Mesenchymal stem cell (in vitro differentiated cells and primary cell): Measurements from ENCODE around the gene NPHS1.

ENCODE experiments used
- DNase-seq: peaks from one replicate; pipeline ENCODE4 v3.0.0-alpha.2; 2013
- H2AFZ ChIP-seq: one replicate; pipeline ENCODE4 v1.6.1; 2013; ENCODE audit warnings: low read depth, mild to moderate bottlenecking, control low read depth, inconsistent platforms, low read length, moderate library complexity
- H2AK5ac ChIP-seq: 2 replicates; pipeline ENCODE4 v1.6.1; 2013; ENCODE audit warnings: low read length, moderate library complexity, mild to moderate bottlenecking, inconsistent platforms; ENCODE audit not compliant: severe bottlenecking
- H2BK120ac ChIP-seq: one replicate; pipeline ENCODE4 v1.6.1; 2013; ENCODE audit warnings: low read depth, mild to moderate bottlenecking, inconsistent platforms, low read length, moderate library complexity
- H2BK12ac ChIP-seq, 2 experiments: one replicate each; pipeline ENCODE4 v1.6.1; 2013; ENCODE audit warnings: inconsistent platforms in 2 of 2, low read length in 2 of 2, mild to moderate bottlenecking in 2 of 2, moderate library complexity in 2 of 2, control low read depth in 1 of 2
- H2BK15ac ChIP-seq: one replicate; pipeline ENCODE4 v1.6.1; 2013; ENCODE audit warnings: mild to moderate bottlenecking, low read depth, inconsistent platforms; ENCODE audit not compliant: poor library complexity, severe bottlenecking
- H2BK5ac ChIP-seq: 2 replicates; pipeline ENCODE4 v1.6.1; 2013; ENCODE audit warnings: low read depth, mild to moderate bottlenecking, low read length, control low read depth, inconsistent platforms; ENCODE audit not compliant: poor library complexity, severe bottlenecking
- H3K14ac ChIP-seq, 2 experiments: one replicate each; pipeline ENCODE4 v1.6.1; 2013; ENCODE audit warnings: inconsistent platforms in 2 of 2, low read length in 2 of 2, control low read depth in 1 of 2, mild to moderate bottlenecking in 1 of 2, moderate library complexity in 1 of 2
- H3K18ac ChIP-seq, 2 experiments: one replicate each; pipeline ENCODE4 v1.6.1; 2013; ENCODE audit warnings: inconsistent platforms in 2 of 2, low read length in 2 of 2, control low read depth in 1 of 2, low read depth in 1 of 2, mild to moderate bottlenecking in 1 of 2
- H3K23ac ChIP-seq, 2 experiments: one replicate each; pipeline ENCODE4 v1.6.1; 2013; ENCODE audit warnings: inconsistent platforms in 2 of 2, low read length in 2 of 2, mild to moderate bottlenecking in 2 of 2, moderate library complexity in 2 of 2, control low read depth in 1 of 2
- H3K27ac ChIP-seq: 2 replicates; pipeline ENCODE4 v1.5.1; 2013; ENCODE audit warnings: mild to moderate bottlenecking, moderate library complexity, low read length, control low read depth, inconsistent platforms; ENCODE audit not compliant: poor library complexity, severe bottlenecking
- H3K27me3 ChIP-seq, 2 experiments: 2 replicates each; pipeline versions ENCODE4 v1.6.1 to v1.7.0; 2013; ENCODE audit warnings: low read length in 2 of 2, mild to moderate bottlenecking in 2 of 2, moderate library complexity in 2 of 2, control low read depth in 1 of 2, inconsistent platforms in 1 of 2; ENCODE audit not compliant: control insufficient read depth in 1 of 2, insufficient read depth in 1 of 2
- H3K36me3 ChIP-seq, 2 experiments: 2 replicates each; pipeline versions ENCODE4 v1.6.1 to v1.7.0; 2013; ENCODE audit warnings: low read length in 2 of 2, control low read depth in 1 of 2, inconsistent platforms in 1 of 2, low read depth in 1 of 2, mild to moderate bottlenecking in 1 of 2; ENCODE audit not compliant: insufficient read depth in 2 of 2, control insufficient read depth in 1 of 2
- H3K4ac ChIP-seq, 2 experiments: one replicate each; pipeline ENCODE4 v1.6.1; 2013; ENCODE audit warnings: inconsistent platforms in 2 of 2, low read length in 2 of 2, mild to moderate bottlenecking in 2 of 2, moderate library complexity in 2 of 2, control low read depth in 1 of 2, low read depth in 1 of 2
- H3K4me1 ChIP-seq: 2 replicates; pipeline ENCODE4 v1.6.1; 2013; ENCODE audit warnings: low read depth, low read length, control low read depth; ENCODE audit not compliant: control insufficient read depth, insufficient read depth
- H3K4me2 ChIP-seq: 2 replicates; pipeline ENCODE4 v1.6.1; 2013; ENCODE audit warnings: low read length, mild to moderate bottlenecking, inconsistent platforms; ENCODE audit not compliant: poor library complexity, severe bottlenecking
- H3K4me3 ChIP-seq, 2 experiments: 2 replicates each; pipeline versions ENCODE4 v1.5.1 to v1.7.0; 2013; ENCODE audit warnings: low read length in 2 of 2, mild to moderate bottlenecking in 2 of 2, control low read depth in 1 of 2, low read depth in 1 of 2; ENCODE audit not compliant: insufficient read depth in 1 of 2
- H3K79me1 ChIP-seq: replicated peaks from 2 replicates; pipeline ENCODE4 v1.6.1; 2013; ENCODE audit warnings: mild to moderate bottlenecking, control low read depth, low read length, inconsistent platforms; ENCODE audit not compliant: poor library complexity, severe bottlenecking
- H3K9ac ChIP-seq: 2 replicates; pipeline ENCODE4 v1.7.0; 2013; ENCODE audit warnings: mild to moderate bottlenecking, low read length, moderate library complexity
- H3K9me3 ChIP-seq: 2 replicates; pipeline ENCODE4 v1.7.0; 2013; ENCODE audit warnings: mild to moderate bottlenecking, low read length; ENCODE audit not compliant: control insufficient read depth
- H4K8ac ChIP-seq: one replicate; pipeline ENCODE4 v1.6.1; 2013; ENCODE audit warnings: inconsistent platforms, mild to moderate bottlenecking, low read length, moderate library complexity
- H4K91ac ChIP-seq: one replicate; pipeline ENCODE4 v1.6.1; 2013; ENCODE audit warnings: mild to moderate bottlenecking, low read length, inconsistent platforms
- WGBS: methylation state at CpG from one replicate; pipeline ENCODE4 v1.1.7; 2013; ENCODE audit warnings: mixed read lengths; 5-methylcytosine and 5-hydroxymethylcytosine counted together

Gene NPHS1

DNA sequence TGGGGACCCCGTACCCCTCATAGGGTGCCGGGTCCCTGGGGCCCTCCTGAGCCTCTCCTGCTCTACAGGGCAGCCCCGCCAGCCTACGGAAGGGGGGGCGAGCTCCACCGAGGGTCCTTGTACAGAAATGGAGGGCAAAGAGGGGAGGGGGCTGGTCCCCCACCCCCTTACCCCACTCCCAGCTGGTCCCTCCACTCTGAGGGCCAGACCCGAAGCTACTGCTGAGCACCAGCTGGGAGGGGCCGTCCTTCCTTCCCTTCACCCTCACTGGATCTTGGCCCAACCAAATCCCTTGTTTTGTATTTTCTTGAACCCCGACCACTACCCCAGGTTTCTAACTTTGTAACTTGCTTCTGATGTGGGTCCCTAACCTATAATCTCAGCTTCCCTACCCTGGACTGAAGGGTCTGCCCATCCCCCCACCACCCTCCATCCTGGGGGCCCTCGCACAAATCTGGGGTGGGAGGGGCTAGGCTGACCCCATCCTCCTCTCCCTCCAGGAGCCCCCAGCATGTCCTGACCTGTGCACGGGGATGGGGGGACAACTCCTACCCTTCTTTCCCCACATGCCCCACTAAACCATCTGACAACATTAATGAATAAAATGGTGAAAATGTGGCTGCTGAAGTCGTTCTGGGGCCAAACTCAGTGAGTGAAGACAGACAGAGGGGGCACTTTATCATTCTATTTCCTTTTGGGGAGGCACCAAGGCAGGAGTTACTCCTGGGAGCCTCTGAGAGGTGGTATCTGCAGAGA, 63.9 kb downstream of the NPHS1 start:
- H3K23ac ChIP-seq, result no peak overlapping the region
- no peaks in the 10 kb centered on the region for H3K9me3 ChIP-seq
- peaks cover 0 to 38% of the 10 kb centered on the region in 2 experiments for H3K36me3 ChIP-seq
- peaks cover 2% of the 10 kb centered on the region for H3K79me1 ChIP-seq
- no peak overlapping the region for H3K4me2 ChIP-seq
- H2BK5ac ChIP-seq, result no peak overlapping the region
- 90% methylated on average over 11 of the region's 12 CpGs for WGBS
- no peak overlapping the region for H3K4ac ChIP-seq
- no peak overlapping the region for H3K27ac ChIP-seq
- no peak overlapping the region for H3K4me3 ChIP-seq
- H3K18ac ChIP-seq, result no peak overlapping the region
- H2BK12ac ChIP-seq, result no peak overlapping the region
- H2BK15ac ChIP-seq, result no peak overlapping the region
- H2AK5ac ChIP-seq, result no peak overlapping the region
- H3K4me1 ChIP-seq, result peaks cover 16% of the 10 kb centered on the region
- no peak for DNase-seq
- H2BK120ac ChIP-seq, result no peak overlapping the region
- no peak overlapping the region for H3K9ac ChIP-seq
- H4K8ac ChIP-seq, result no peak overlapping the region
- no peak overlapping the region for H2AFZ ChIP-seq
- no peaks in the 10 kb centered on the region for H3K27me3 ChIP-seq
- no peak overlapping the region for H3K14ac ChIP-seq
- H4K91ac ChIP-seq, result no peak overlapping the region

DNA sequence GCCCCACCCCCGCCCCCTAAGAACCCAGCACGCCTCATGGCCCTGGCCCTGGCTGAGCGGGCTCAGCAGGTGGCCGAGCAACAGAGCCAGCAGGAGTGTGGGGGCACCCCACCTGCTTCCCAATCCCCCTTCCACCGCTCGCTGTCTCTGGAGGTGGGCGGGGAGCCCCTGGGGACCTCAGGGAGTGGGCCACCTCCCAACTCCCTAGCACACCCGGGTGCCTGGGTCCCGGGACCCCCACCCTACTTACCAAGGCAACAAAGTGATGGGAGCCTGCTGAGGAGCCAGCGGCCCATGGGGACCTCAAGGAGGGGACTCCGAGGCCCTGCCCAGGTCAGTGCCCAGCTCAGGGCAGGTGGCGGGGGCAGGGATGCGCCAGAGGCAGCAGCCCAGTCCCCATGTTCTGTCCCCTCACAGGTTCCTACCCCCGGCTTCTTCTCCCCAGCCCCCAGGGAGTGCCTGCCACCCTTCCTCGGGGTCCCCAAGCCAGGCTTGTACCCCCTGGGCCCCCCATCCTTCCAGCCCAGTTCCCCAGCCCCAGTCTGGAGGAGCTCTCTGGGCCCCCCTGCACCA, 65.0 kb downstream of the NPHS1 start:
- Histone ChIP-seq H3K14ac (no peak overlapping the region), H2BK15ac (no peak overlapping the region), H3K79me1 (peaks cover 2% of the 10 kb centered on the region), H3K27ac (no peak overlapping the region), H2BK120ac (no peak overlapping the region), H2BK12ac (no peak overlapping the region), H3K18ac (no peak overlapping the region), H3K9me3 (no peaks in the 10 kb centered on the region), H3K4me1 (peaks cover 16% of the 10 kb centered on the region), H4K91ac (no peak overlapping the region), H3K27me3 (no peaks in the 10 kb centered on the region), H2AK5ac (no peak overlapping the region), H3K4me3 (no peak overlapping the region), H2AFZ (no peak overlapping the region), H4K8ac (no peak overlapping the region), H3K36me3 (peaks cover 8 to 48% of the 10 kb centered on the region in 2 experiments), H3K9ac (no peak overlapping the region), H3K4ac (no peak overlapping the region), H2BK5ac (no peak overlapping the region), H3K23ac (no peak overlapping the region), H3K4me2 (no peak overlapping the region)
- DNase-seq, result no peak
- WGBS, result 97% methylated on average over 15 of the region's 15 CpGs

DNA sequence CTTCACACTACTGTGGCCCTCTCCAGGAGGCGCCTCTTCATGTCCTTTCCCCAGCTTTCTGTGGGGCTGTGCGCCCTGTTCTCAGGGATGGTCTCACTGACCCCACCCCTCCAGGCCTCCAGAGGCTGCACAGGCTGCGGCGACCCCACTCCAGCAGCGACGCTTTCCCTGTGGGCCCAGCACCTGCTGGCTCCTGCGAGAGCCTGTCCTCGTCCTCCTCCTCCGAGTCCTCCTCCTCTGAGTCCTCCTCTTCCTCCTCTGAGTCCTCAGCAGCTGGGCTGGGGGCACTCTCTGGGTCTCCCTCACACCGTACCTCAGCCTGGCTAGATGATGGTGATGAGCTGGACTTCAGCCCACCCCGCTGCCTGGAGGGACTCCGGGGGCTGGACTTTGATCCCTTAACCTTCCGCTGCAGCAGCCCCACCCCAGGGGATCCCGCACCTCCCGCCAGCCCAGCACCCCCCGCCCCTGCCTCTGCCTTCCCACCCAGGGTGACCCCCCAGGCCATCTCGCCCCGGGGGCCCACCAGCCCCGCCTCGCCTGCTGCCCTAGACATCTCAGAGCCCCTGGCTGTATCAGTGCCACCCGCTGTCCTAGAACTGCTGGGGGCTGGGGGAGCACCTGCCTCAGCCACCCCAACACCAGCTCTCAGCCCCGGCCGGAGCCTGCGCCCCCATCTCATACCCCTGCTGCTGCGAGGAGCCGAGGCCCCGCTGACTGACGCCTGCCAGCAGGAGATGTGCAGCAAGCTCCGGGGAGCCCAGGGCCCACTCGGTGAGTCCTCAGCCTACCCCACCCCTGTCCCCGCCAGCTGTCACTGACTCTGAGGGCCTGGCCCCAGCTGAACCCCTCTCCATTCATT, 65.8 kb downstream of the NPHS1 start:
- Histone ChIP-seq H2BK5ac (no peak overlapping the region), H3K14ac (no peak overlapping the region), H3K79me1 (peaks cover 2% of the 10 kb centered on the region), H3K27me3 (no peaks in the 10 kb centered on the region), H2AFZ (no peak overlapping the region), H2BK120ac (no peak overlapping the region), H3K4ac (no peak overlapping the region), H4K91ac (no peak overlapping the region), H2BK15ac (no peak overlapping the region), H2AK5ac (no peak overlapping the region), H3K4me2 (no peak overlapping the region), H3K4me1 (peaks cover 16% of the 10 kb centered on the region), H3K36me3 (peaks cover 8 to 56% of the 10 kb centered on the region in 2 experiments), H4K8ac (no peak overlapping the region), H3K23ac (no peak overlapping the region), H3K27ac (no peak overlapping the region), H2BK12ac (no peak overlapping the region), H3K9me3 (no peaks in the 10 kb centered on the region), H3K4me3 (no peak overlapping the region), H3K9ac (no peak overlapping the region), H3K18ac (no peak overlapping the region)
- WGBS, result 98% methylated on average over 27 of the region's 31 CpGs
- no peak for DNase-seq

DNA sequence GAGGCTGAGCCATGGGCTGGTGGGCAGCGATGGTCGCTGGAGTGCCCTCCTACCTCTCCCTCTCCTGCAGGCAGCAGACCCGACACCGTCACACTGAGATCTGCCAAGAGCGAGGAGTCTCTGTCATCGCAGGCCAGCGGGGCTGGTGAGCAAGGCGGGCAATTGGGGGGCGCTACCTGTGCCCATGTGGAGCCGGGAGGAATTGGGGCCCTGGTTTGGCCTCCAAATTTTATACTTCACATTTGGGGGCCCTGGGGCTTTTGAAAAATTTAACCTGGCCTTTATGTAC, 67.0 kb downstream of the NPHS1 start:
- H3K79me1 ChIP-seq, result peaks cover 2% of the 10 kb centered on the region
- H3K36me3 ChIP-seq, result peaks cover 12 to 69% of the 10 kb centered on the region in 2 experiments
- H4K8ac ChIP-seq, result no peak overlapping the region
- H3K4me1 ChIP-seq, result peaks cover 14% of the 10 kb centered on the region
- H2BK12ac ChIP-seq, result no peak overlapping the region
- H3K9ac ChIP-seq, result no peak overlapping the region
- no peak overlapping the region for H3K27ac ChIP-seq
- no peak overlapping the region for H3K4me2 ChIP-seq
- DNase-seq, result no peak
- no peak overlapping the region for H2BK120ac ChIP-seq
- H2AFZ ChIP-seq, result no peak overlapping the region
- no peak overlapping the region for H2AK5ac ChIP-seq
- 85% methylated on average over 9 of the region's 10 CpGs for WGBS
- no peaks in the 10 kb centered on the region for H3K27me3 ChIP-seq
- no peak overlapping the region for H3K14ac ChIP-seq
- H3K23ac ChIP-seq, result no peak overlapping the region
- H2BK15ac ChIP-seq, result no peak overlapping the region
- no peak overlapping the region for H4K91ac ChIP-seq
- no peak overlapping the region for H2BK5ac ChIP-seq
- H3K4me3 ChIP-seq, result no peak overlapping the region
- H3K18ac ChIP-seq, result no peak overlapping the region
- H3K9me3 ChIP-seq, result no peaks in the 10 kb centered on the region
- H3K4ac ChIP-seq, result no peak overlapping the region
